Brain microvascular endothelial cell (primary cell): ENCODE measurements around the gene ARHGEF33.

Experiments
- DNase-seq: peaks from one replicate; pipeline ENCODE4 v3.0.0-alpha.2; 2020
- H3K27ac ChIP-seq: fragments of 250-450 bp; sonication (Bioruptor Pico); 2 replicates; pipeline ENCODE4 v1.5.1; 2020; ENCODE audit warnings: mild to moderate bottlenecking, moderate library complexity
- H3K27me3 ChIP-seq: fragments of 250-450 bp; sonication (Bioruptor Pico); replicated peaks from 2 replicates; pipeline ENCODE4 v1.5.1; 2020; ENCODE audit warnings: mild to moderate bottlenecking
- H3K36me3 ChIP-seq: fragments of 250-450 bp; sonication (Bioruptor Pico); replicated peaks from 2 replicates; pipeline ENCODE4 v1.5.1; 2020; ENCODE audit warnings: mild to moderate bottlenecking
- H3K4me3 ChIP-seq: 2 replicates; pipeline ENCODE4 v1.5.1; 2011; ENCODE audit warnings: low read depth, mild to moderate bottlenecking, control low read depth, low read length, moderate library complexity
- in situ Hi-C: cut with HindIII; loops from 2 replicates; pipeline ENCODE4 v1.10.0; 2017; ENCODE audit warnings: low sequenced_read_pairs, low pct_ligation_motif_present
- TF ChIP-seq, protein P1 (sequence below): IDR thresholded peaks from 2 replicates; pipeline ENCODE4 v1.5.1; 2011; ENCODE audit warnings: low read depth, mild to moderate bottlenecking, moderate library complexity, low read length, control low read depth, inconsistent platforms; ENCODE audit errors: missing control alignments

The ARHGEF33 gene

DNA sequence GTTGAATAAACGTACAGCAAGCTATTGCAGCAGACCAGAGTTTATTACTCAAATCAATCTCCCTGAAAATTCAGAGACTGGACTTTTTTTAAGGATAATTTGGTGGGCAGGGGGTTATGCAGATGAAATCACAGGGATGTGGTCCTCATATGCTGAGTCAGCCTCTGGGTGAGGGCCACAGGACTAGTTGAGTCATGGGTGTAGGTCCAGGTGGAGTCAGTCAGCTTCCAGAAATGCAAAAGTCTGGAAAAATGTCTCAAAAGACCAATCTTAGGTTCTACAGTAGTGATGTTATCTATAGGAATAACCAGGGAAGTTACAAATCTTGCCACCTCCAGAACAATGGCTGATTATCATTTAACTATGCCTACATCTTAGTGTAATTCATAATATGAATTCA, 51.1 kb downstream of the ARHGEF33 start:
- DNase-seq, result no peak
- no peak overlapping the region for H3K4me3 ChIP-seq
- no peak overlapping the region for H3K27ac ChIP-seq
- in situ Hi-C loops, result no loop called here
- TF ChIP-seq, protein P1, sequence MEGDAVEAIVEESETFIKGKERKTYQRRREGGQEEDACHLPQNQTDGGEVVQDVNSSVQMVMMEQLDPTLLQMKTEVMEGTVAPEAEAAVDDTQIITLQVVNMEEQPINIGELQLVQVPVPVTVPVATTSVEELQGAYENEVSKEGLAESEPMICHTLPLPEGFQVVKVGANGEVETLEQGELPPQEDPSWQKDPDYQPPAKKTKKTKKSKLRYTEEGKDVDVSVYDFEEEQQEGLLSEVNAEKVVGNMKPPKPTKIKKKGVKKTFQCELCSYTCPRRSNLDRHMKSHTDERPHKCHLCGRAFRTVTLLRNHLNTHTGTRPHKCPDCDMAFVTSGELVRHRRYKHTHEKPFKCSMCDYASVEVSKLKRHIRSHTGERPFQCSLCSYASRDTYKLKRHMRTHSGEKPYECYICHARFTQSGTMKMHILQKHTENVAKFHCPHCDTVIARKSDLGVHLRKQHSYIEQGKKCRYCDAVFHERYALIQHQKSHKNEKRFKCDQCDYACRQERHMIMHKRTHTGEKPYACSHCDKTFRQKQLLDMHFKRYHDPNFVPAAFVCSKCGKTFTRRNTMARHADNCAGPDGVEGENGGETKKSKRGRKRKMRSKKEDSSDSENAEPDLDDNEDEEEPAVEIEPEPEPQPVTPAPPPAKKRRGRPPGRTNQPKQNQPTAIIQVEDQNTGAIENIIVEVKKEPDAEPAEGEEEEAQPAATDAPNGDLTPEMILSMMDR, result no peak
- H3K27me3 ChIP-seq, result no peaks in the 10 kb centered on the region
- H3K36me3 ChIP-seq, result no peaks in the 10 kb centered on the region

DNA sequence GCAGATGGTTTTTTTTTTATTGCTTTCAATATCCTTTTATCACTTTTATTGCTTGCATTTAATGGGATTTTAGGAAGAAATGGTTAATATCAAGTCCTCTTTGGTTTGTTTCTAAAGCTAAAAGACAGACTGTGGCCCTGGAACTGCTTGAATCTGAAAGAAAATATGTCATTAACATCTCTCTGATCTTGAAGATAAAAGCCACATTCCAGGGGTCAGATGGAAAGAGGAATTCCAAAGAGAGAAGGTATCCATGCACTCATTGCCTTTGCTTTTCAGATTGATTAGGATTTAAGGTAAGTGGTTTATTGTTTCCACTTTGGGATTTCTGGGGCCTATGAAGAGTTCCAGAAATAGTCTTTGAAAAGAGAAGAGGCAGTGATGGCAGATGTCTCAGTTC, 54.1 kb downstream of the ARHGEF33 start:
- no peak for DNase-seq
- in situ Hi-C loops, result no loop called here
- TF ChIP-seq, protein P1, result no peak
- H3K4me3 ChIP-seq, result no peak overlapping the region
- H3K27ac ChIP-seq, result no peak overlapping the region
- no peaks in the 10 kb centered on the region for H3K27me3 ChIP-seq
- H3K36me3 ChIP-seq, result no peaks in the 10 kb centered on the region

DNA sequence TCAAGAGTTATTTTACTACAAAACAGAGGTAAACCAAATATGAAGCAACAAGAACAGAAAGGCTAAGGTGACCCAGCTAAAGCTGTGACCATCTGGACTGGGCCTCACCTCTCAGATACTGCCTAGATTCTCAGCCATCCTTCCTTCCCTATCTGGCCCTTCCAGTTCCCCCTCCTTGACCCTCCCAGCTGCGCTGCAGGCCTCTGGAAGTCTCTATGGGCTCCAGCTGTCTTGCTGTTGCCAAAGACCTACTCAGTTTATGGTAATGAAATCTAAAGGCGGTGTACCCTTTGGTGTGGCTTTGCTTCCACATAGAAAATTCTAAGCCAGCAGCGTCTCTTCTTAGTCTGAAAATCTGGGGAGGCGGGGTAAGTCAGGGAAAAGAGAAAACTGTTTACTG, 55.7 kb downstream of the ARHGEF33 start:
- Histone ChIP-seq H3K27me3 (no peaks in the 10 kb centered on the region), H3K4me3 (no peak overlapping the region), H3K36me3 (no peaks in the 10 kb centered on the region), H3K27ac (no peak overlapping the region)
- TF ChIP-seq, protein P1, result no peak
- in situ Hi-C loops, result no loop called here
- DNase-seq, result no peak

DNA sequence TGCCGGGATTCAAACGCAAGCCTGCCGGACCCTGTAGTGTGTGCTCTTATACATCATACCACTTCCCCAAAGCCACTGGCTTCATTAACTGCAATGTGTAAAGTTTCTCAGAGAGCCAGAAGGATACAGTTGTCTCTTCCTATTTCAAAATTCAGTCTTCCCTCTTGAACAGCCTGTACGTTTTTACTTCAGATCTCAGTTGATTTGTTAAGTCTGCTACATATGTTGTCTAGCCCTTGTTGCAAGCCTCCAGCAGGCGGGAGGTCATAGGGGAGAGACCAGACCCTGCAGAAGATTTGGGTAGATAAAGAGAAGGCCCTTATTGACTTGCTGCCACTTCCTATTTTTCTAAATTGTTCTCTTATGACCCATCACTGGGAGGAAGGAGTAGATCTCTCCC, 56.2 kb downstream of the ARHGEF33 start:
- H3K36me3 ChIP-seq, result no peaks in the 10 kb centered on the region
- TF ChIP-seq, protein P1, result no peak
- H3K27ac ChIP-seq, result no peak overlapping the region
- in situ Hi-C loops, result no loop called here
- H3K27me3 ChIP-seq, result no peaks in the 10 kb centered on the region
- no peak for DNase-seq
- H3K4me3 ChIP-seq, result no peak overlapping the region

DNA sequence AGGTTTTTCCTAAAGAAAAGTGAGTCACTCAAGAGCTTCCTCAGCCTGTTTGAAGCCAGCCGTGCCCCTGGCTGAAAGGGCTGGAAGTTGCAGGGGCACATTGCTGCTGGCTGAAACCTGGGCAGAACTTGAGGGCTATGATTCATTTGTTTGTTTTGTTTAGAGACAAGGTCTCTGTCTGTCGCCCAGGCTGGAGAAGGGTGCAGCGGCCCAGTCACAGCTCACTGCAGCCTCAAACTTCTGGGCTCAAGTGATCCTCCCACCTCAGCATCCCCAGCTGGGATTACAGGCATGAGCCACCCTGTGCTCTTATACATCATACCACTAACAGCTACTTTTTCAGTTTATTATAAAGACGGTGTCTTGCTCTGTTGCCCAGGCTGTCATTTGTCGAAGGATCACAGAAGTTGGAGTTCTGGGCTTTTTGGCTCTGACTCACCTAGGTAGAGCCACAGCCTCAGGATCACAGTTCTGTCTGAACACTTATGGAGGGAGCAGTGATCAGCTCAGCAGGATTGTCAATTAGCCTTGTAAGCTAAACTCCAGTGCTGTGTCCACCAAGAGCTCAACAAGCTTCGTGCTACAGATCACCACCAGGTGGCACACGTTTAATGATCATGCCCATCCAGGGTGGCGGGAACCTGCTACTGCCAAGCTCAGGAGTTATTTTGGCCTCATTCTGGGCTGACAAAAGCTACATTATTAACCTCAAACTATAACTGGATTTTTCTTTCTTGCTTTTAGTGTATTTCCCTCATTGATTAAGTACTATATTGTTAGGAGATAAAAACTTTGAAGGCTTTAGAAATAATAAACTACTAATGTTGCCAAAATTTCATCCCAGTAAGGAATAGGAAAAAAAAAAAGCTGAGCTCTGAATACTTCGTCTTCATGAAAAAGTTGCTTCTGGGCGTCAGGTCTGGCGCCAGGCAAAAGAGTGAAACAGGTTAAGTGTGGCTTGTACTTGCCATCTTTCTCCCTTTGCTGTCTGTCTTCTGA, 57.9 kb downstream of the ARHGEF33 start:
- no peak overlapping the region for H3K27ac ChIP-seq
- no peak overlapping the region for H3K4me3 ChIP-seq
- in situ Hi-C loops, result no loop called here
- no peaks in the 10 kb centered on the region for H3K27me3 ChIP-seq
- TF ChIP-seq, protein P1, result peak; percentile 85
- peak; percentile 69 for DNase-seq
- H3K36me3 ChIP-seq, result no peaks in the 10 kb centered on the region

DNA sequence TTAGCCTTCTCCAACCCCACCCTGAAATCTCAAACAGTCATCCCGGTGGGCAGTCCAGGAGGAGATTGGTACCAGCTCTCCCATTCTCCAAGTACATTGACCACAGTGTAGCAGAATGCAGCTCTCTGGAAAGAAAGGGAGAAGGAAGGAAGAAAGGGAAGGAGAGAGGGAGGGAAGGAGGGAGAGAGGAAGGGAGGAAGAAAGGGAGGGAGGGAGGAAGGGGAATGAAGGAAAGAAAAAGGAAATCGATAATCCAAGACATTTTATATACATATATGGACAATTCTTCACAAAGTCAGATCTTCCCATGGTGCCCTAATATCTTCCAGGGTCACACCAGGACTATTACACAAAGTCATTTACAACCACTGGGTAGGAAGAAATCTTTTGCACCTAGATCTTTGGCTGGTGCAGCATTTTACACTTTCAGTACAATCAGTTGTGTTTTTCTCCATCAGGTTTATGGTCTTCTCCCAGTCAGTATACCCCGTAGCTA, 58.8 kb downstream of the ARHGEF33 start:
- no peak for DNase-seq
- no peaks in the 10 kb centered on the region for H3K36me3 ChIP-seq
- H3K27ac ChIP-seq, result no peak overlapping the region
- TF ChIP-seq, protein P1, result no peak
- in situ Hi-C loops, result no loop called here
- H3K27me3 ChIP-seq, result no peaks in the 10 kb centered on the region
- no peak overlapping the region for H3K4me3 ChIP-seq
